Left kidney (tissue), 8 donors: ENCODE data around the gene POGK. TPM values are rescaled to one million over a fixed set of nuclear protein-coding genes. Genes with fewer than 3 reads are reported as not detected.
"Not testable (repeated sequence)": the region's sequence is repeated elsewhere in the genome, so short reads cannot be mapped to it uniquely, and the experiment has no call there.

Experiments used
- DNase-seq: peaks from one replicate; pipeline ENCODE4 v3.0.0-alpha.2; 2013
- long read RNA-seq, 8 donors: transcript quantifications; one replicate each; lab custom pipeline, GENCODE V29; 2026
- polyA plus RNA-seq: library from polyadenylated mRNA; unstranded; fragments of 120-200 nt; gene quantifications from one replicate; pipeline ENCODE4 v1.2.1, GENCODE V29; 2013; ENCODE audit not compliant: insufficient read length

Gene POGK
- polyA plus RNA-seq, result 46.0 TPM
- long read RNA-seq, donor 1, full-length matches to known transcripts, result 6 of 13 reads
- long read RNA-seq, donor 1, partial matches to known transcripts, result 7 of 13 reads
- long read RNA-seq, donor 1, other reads (novel, unspliced or antisense), result 0 of 13 reads
- long read RNA-seq, donor 2, full-length matches to known transcripts, result 9 of 14 reads
- long read RNA-seq, donor 2, partial matches to known transcripts, result 5 of 14 reads
- long read RNA-seq, donor 2, other reads (novel, unspliced or antisense), result 0 of 14 reads
- long read RNA-seq, donor 3, full-length matches to known transcripts, result 6 of 11 reads
- long read RNA-seq, donor 3, partial matches to known transcripts, result 5 of 11 reads
- long read RNA-seq, donor 3, other reads (novel, unspliced or antisense), result 0 of 11 reads
- long read RNA-seq, donor 4, result 0 reads
- long read RNA-seq, donor 5, full-length matches to known transcripts, result 5 of 39 reads
- long read RNA-seq, donor 5, partial matches to known transcripts, result 29 of 39 reads
- long read RNA-seq, donor 5, other reads (novel, unspliced or antisense), result 5 of 39 reads
- long read RNA-seq, donor 6, full-length matches to known transcripts, result 5 of 5 reads
- long read RNA-seq, donor 6, partial matches to known transcripts, result 0 of 5 reads
- long read RNA-seq, donor 6, other reads (novel, unspliced or antisense), result 0 of 5 reads
- long read RNA-seq, donor 7, full-length matches to known transcripts, result 5 of 24 reads
- long read RNA-seq, donor 7, partial matches to known transcripts, result 19 of 24 reads
- long read RNA-seq, donor 7, other reads (novel, unspliced or antisense), result 0 of 24 reads
- long read RNA-seq, donor 8, full-length matches to known transcripts, result 2 of 2 reads
- long read RNA-seq, donor 8, partial matches to known transcripts, result 0 of 2 reads
- long read RNA-seq, donor 8, other reads (novel, unspliced or antisense), result 0 of 2 reads

GRCh38 chr1:166838766-166839599, at the start of gene POGK:
POGK (plus strand) TSS chr1:166839475; CDS start chr1:166840957, 1,482 bp downstream.
- peak; percentile 89 for DNase-seq

GRCh38 chr1:166796620-166797236, 42.5 kb upstream of the POGK start:
- no peak for DNase-seq

- no peak for DNase-seq
Observed at GRCh38 chr1:166808952-166809351, 30.3 kb upstream of the POGK start.

- DNase-seq, result no peak
Observed at GRCh38 chr1:166811691-166812090, 27.6 kb upstream of the POGK start.

GRCh38 chr1:166813508-166814223, 25.6 kb upstream of the POGK start:
- no peak for DNase-seq

GRCh38 chr1:166814611-166815010, 24.7 kb upstream of the POGK start:
- peak; percentile 12 for DNase-seq

GRCh38 chr1:166819974-166820373, 19.3 kb upstream of the POGK start:
- no peak for DNase-seq

GRCh38 chr1:166822385-166822784, 16.9 kb upstream of the POGK start:
- no peak for DNase-seq

GRCh38 chr1:166827426-166827825, 11.8 kb upstream of the POGK start:
- no peak for DNase-seq

- not testable (repeated sequence) for DNase-seq
Observed at GRCh38 chr1:166829762-166830161, 9.5 kb upstream of the POGK start.

- no peak for DNase-seq
Observed at GRCh38 chr1:166836733-166837132, 2.5 kb upstream of the POGK start.

- peak; percentile 21 for DNase-seq
Observed at GRCh38 chr1:166839600-166840308, 479 bp downstream of the POGK start.

- DNase-seq, result no peak
Observed at GRCh38 chr1:166840309-166841274, 1.3 kb downstream of the POGK start.

GRCh38 chr1:166843322-166843721, 4.0 kb downstream of the POGK start:
- no peak for DNase-seq

- DNase-seq, result no peak
Observed at GRCh38 chr1:166843769-166844596, 4.7 kb downstream of the POGK start.

GRCh38 chr1:166844791-166845190, 5.5 kb downstream of the POGK start:
- DNase-seq, result no peak

GRCh38 chr1:166848193-166848592, 8.9 kb downstream of the POGK start:
- no peak for DNase-seq

GRCh38 chr1:166849135-166849534, 9.9 kb downstream of the POGK start:
- no peak for DNase-seq
